Iris pigment epithelial cell (primary cell): ENCODE measurements around the gene SPA17.
A peak's percentile ranks its signal among the peaks of the same experiment; 100 is the strongest.

Source experiments
- DNase-seq: peaks from one replicate; pipeline ENCODE4 v3.0.0-alpha.2; 2011; ENCODE audit warnings: low read depth

Gene SPA17

GRCh38 chr11:124662106-124662505, 11.6 kb upstream of the SPA17 start:
- no peak for DNase-seq

- no peak for DNase-seq
These were observed 9.8 kb upstream of the SPA17 start for GRCh38 chr11:124663861-124664260.

GRCh38 chr11:124667601-124668000, 6.1 kb upstream of the SPA17 start:
- no peak for DNase-seq

GRCh38 chr11:124669193-124669592, 4.5 kb upstream of the SPA17 start:
- peak; percentile 50 for DNase-seq

- DNase-seq, result peak; percentile 5
These were observed 3.0 kb upstream of the SPA17 start for GRCh38 chr11:124670732-124671131.

GRCh38 chr11:124672536-124673215, 1.0 kb upstream of the SPA17 start:
- no peak for DNase-seq

- DNase-seq, result no peak
These were observed 439 bp downstream of the SPA17 start for GRCh38 chr11:124674168-124674517.

GRCh38 chr11:124674571-124674970, 867 bp downstream of the SPA17 start:
- DNase-seq, result no peak

GRCh38 chr11:124676386-124676785, 2.7 kb downstream of the SPA17 start:
- DNase-seq, result peak; percentile 81

- no peak for DNase-seq
These were observed 4.7 kb downstream of the SPA17 start for GRCh38 chr11:124678416-124678815.

- DNase-seq, result no peak
These were observed 7.7 kb downstream of the SPA17 start for GRCh38 chr11:124681421-124681820.

- no peak for DNase-seq
These were observed 8.7 kb downstream of the SPA17 start for GRCh38 chr11:124682443-124682842.

- DNase-seq, result no peak
These were observed 19.4 kb downstream of the SPA17 start for GRCh38 chr11:124693142-124693541.

GRCh38 chr11:124699547-124699946, 25.8 kb downstream of the SPA17 start:
- DNase-seq, result no peak

- DNase-seq, result no peak
These were observed 26.3 kb downstream of the SPA17 start for GRCh38 chr11:124700028-124700427.

GRCh38 chr11:124707829-124708228, 34.1 kb downstream of the SPA17 start:
- DNase-seq, result no peak

- no peak for DNase-seq
These were observed 38.7 kb downstream of the SPA17 start for GRCh38 chr11:124712392-124712791.

- no peak for DNase-seq
These were observed 42.9 kb downstream of the SPA17 start for GRCh38 chr11:124716591-124716990.

GRCh38 chr11:124717421-124717785, 43.7 kb downstream of the SPA17 start:
- peak; percentile 11 for DNase-seq

GRCh38 chr11:124717786-124718651, 44.3 kb downstream of the SPA17 start:
- peak; percentile 29 for DNase-seq

GRCh38 chr11:124718801-124719200, 45.1 kb downstream of the SPA17 start:
- no peak for DNase-seq

- DNase-seq, result no peak
These were observed 45.8 kb downstream of the SPA17 start for GRCh38 chr11:124719534-124719933.

GRCh38 chr11:124722176-124722575, 48.5 kb downstream of the SPA17 start:
- no peak for DNase-seq
